Activated T-cell treated with anti-CD3 and anti-CD28 coated beads for 48 hours (primary cell): ENCODE results near the gene NR1D2.

Source experiments
- DNase-seq: peaks from one replicate; pipeline ENCODE4 v3.0.0-alpha.2; 2020; ENCODE audit warnings: low read depth

Gene NR1D2

DNA sequence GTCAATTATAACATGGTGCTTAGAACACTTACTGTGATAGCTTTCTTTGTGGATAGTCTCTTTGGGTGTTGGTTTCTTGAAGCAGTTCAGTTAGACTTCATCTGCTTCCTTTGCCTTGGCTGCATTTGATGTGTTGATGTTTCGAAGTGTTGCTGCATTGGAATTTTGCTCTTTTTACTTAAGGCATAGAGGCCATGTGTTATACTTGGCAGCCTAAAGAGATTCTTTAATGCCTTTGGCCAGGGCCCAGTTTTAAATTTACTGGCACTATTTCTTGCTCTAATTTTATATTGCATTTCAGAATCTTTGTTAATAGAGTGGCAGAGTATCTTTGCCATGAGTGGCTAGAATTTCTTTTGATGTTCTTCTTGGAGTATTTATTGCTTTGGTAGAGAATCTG lies 21.2 kb downstream of the NR1D2 start:
- no peak for DNase-seq

DNA sequence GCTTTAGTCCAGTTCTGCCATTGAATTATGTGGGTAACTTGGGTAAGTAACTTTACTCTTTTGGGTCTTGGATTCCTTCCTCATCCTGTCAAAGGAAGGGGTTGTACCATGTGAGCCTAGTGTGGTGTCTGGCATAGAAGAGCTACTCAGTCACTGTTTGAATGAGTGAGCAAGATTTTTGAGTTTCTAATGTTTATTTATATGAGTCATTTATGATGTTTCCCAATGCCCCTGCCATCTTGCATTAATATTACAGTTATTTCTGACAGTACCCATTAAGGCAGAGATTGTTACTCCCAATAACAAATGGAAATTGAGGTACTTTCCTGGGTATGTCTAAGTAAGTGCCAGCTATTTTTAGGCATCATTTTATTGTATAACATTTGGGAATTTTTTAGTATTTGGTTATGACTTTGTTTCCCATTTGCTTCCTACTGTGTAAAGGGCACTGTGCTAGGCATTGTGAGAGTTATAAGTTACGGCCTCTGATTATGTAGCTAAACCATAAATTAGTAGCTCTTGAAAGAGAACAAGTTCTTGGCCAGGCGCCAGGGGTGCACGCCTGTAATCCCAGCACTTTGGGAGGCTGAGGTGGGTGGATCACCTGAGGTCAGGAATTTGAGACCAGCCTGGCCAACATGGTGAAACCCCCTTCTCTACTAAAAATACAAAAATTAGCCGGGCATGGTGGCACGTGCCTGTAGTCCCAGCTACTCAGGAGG lies 23.5 kb downstream of the NR1D2 start:
- no peak for DNase-seq

DNA sequence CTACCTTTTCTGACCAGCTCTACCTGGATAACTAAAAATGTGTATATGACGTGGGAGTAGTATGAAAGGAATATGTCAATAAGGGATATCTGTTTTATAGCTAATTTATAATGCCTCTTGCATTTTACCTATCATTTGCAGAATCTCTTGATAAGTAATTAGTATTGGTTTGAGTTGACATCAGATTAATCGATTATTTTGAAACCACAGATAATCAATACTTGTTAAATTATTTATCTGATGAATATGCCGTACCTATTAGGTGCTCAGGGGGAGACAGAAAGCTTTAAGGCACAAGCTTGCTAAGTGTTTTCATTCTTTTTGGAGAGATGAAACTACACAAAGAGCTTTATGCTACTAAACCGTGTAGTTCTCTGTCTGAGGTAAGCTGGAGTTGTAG lies 24.3 kb downstream of the NR1D2 start:
- no peak for DNase-seq

DNA sequence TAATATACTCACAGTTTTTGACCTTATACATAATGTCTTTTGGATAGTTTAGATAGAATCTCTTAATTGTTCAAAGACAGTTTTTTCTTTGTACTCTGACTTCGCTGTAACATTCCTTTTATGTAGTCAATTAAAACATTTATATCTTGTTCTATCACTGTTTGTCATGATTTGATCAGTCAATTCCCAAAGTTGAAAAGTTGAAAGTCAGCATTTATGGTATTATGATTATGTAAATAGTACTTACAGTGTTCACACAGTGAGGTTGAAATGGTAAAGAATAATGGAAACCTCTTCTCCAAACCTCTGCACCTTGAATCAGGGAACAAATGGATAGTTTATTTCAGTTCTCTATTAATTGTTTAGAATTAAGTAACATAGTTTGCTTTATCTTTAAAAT lies 26.6 kb downstream of the NR1D2 start:
- no peak for DNase-seq

DNA sequence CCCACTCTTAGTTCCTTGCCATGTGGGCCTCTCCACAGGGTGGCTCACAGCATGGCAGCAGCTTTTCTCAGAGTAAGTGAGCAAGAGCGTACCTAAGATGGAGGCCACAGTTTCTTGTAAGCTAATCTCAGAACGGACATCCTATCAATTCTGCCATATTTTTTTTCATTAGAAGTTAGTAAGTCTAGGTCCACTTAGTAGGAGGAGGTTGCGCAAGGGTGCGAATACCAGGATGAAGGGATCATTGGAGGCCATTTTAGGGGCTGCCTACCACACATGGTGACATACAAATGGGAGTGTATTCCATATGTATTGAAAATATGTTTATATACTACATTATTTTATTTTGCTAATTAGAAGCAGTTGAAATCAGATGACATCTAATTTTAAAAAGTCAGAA lies 31.5 kb downstream of the NR1D2 start:
- DNase-seq: no peak

DNA sequence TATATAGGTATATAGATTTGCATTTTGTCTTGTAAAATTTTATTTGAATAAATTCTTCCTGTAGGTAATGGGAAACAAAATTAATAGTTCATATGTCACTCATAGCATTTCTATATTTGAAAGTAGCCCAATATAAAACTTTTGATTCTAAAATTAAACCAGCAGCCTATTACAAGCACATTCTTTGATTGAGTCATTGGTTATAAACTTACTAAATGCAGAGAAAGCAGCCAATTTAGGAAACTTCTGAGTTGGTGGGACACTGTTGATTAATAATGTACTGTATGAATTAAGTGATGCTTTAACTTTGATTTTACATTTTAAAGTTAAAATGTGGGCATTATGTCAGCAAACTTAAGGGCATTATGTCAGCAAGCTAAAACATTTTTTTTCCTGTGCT lies 34.5 kb downstream of the NR1D2 start:
- DNase-seq: no peak

DNA sequence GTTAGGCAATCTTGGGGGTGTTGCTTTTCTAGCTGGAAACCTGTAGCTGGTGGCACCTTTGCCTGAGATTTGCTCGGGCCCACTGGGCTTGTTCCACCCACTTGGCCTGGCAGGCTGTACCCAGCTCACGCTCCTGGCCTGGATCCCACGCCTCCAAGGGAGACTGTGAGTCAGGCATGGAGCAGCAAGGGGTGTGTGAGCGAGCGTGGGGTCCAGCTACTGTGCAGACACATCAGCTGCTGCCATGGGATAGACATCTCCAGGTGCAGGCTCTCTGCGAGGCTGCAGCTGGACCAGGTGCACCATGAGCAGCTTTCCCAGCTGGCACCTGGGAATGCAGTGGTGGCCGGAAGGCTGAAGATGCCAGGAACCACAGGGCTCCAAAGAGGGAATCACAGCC lies 36.0 kb downstream of the NR1D2 start:
- DNase-seq: no peak

DNA sequence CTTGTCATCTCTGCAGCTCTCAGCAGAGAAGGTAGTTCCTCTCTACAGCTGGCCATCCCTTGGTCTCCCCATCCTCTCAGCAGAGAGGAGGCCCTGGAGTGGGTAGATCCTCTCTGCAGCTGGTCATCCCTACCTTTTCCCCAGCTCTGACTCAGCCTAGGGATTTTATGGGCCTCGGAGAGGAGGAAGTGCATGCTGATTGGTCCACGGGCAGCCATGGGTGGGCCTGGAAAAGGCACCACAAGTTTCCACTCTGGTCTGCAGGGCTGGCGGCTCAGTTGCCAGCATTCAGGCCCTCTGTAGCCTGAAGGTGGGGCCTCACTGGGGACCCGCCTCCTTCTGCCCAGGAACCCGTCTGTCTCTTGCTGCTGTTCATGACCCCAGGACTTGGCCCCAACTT lies 36.9 kb downstream of the NR1D2 start:
- no peak for DNase-seq

DNA sequence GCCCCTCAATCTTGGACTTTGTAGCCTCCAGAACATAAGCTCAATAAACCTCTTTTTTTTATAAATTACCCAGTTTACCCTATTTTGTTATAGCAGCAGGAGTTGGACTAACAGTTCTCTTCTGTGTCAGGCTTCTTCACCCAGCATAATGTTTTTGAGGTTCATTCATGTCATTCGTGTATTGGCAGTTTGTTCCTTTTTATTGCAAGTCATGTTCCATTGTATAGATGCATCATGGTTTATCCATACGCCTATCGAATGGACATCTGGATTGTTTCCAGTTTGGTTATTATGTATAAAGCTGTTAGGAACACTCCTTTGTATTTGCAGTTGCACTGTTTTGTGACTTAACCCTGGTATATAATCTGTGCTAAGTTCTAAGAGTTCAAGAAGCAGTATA lies 39.8 kb downstream of the NR1D2 start:
- DNase-seq: no peak

DNA sequence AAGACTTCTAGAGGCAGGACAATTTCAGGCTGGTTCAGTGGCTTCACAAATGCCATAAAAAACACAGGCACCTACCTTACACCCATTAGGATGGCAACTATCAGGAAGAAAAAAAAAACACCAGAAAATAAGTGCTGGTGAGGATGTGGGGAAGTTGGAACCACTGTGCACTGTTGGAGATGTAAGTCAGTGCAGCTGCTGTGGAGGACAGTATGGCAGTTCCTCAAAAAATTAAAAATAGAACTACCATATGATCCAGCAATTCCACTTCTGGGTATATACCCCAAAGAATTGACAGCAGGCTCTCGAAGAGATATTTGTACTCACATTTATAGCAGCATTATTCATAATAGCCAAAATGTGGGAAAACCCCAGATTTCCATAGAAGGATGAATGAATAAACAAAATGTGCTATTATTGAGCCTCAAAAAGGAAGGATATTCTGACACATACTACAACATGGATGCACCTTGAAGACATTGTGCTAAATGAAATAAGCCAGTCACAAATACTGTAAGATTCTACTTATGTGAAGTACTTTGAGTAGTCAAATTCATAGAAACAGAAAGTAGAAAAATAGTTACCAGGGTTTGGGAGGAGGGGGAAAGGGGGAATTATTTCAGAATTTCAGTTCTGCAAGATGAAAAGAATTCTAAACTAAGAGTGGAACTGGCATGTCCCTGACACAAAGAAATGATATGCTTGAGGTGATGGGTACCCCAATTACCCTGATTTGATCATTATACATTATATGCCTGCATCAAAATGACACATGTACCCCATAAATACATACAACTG lies 40.9 kb downstream of the NR1D2 start:
- DNase-seq: no peak

DNA sequence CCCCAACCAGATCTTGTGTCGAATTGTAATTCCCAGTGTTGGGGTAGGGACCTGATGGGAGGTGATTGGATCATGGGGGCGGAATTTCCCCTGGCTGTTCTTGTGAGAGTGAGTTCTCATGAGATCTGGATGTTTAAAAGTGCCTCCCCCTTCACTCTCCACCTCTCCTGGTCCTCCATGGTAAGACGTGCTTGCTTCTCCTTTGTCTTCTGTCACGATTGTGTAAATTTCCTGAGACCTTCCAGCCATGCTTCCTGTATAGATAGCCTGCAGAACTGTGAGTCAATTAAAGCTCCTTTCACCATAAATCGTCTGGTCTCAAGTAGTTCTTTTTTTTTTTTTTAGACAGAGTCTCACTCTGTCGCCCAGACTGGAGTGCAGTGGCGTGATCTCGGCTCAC lies 42.3 kb downstream of the NR1D2 start:
- no peak for DNase-seq

DNA sequence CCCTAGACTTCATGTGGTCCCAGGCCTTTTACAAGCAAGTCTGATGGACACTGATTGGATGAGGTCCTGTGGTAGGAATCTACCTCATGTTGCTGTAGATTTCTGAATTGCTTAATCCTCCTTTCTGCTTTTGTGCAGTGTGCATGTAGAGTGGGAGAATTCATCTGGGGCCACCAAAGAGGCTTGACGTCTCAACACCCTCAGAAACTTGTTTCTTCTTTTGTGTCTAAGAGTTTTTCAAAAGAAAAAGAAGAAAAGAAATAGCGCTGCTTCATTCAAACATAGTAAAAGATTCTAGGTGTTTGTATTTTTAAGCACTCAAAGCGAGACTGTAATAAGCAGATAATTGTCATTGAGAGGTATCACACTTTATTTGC lies 46.2 kb downstream of the NR1D2 start:
- no peak for DNase-seq

DNA sequence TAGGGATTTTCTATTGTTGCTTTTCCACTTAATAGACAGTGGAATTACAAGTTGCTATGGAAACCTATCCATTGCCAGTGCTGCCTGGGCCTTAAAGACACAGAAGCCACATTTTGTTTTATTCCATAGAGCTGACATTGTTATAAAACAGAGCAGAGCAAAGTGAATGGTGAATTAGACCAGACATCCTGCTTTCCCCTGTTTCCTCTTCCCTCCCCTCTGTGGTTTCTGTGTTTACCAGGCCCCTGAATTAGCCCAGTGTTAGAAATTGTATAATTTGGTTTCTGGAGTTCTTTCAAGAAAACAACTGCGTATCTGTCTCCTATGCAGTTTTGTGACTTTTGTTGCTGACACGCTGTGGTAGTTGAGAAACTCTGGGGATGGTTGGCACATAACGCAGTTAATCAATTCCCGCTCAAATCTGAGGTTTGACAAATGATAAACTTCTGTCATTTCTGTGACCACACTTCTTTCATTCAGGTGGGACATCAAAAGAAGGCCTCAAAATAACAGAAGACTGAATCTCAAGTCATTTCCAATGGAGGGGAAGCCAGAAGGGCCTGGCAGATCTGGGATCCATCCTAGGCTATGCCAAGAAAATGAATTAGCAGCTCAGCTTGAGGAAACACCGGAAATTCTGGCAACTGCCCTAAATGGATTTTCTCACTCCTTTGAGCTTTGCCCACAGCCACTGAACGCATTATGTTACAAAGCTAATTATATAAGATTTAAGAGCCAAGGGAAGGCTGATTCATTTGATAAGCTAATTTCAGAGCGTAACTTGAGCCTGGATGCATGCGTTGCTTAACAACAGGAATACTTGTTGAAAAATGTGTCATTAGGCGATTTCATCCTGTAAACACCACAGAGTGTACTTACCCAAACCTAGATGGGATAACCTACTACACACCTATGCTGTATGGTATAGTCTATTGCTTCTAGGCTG lies 46.9 kb downstream of the NR1D2 start:
- no peak for DNase-seq

DNA sequence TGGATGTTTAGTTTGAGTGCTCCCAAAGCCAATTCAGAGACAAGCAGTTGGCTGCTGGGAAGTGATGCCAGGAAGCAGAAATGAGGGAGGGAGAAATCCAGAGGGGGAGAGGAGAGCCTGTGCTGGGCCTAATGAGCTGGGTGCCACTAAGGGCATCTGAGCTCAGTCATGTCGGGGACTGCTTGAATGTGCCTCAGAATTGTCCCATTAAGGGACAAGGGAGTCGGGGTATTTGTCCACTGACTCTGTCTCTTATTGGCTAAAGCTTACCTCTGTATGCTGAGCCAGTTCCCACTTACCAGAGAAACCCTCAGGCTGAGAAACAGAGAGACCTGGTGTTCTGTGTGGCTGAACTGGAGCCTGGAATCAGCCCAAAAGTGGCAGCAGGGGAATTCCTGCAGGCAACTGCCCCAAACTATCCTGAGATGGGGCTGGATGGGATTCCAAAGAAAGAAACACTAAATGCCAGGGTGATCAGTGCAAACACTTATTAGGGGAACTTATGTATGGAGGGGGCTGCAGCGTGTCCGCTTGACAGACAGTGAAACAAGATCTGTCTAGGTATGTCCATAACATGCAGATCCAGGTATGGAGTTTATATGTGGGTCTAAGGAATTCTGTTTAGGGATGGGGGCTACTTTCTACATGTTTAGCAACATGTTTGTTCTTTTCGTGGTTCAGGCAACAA lies 48.6 kb downstream of the NR1D2 start:
- no peak for DNase-seq

DNA sequence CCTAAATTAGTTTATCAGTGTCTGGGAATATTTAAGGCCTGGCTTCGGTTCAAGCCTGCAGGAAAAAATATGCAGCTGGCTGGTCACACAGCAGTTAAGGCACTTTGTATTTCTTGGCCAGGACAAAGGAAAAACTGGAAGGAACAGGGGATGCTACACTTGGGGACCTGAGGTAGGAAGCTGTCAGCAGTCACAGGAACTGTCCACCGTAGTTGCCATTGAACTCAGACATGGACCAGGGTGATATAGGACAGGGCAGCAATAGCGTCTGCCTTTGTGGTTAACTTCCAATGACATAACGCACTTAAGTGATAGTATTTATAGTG lies 49.1 kb downstream of the NR1D2 start:
- no peak for DNase-seq

DNA sequence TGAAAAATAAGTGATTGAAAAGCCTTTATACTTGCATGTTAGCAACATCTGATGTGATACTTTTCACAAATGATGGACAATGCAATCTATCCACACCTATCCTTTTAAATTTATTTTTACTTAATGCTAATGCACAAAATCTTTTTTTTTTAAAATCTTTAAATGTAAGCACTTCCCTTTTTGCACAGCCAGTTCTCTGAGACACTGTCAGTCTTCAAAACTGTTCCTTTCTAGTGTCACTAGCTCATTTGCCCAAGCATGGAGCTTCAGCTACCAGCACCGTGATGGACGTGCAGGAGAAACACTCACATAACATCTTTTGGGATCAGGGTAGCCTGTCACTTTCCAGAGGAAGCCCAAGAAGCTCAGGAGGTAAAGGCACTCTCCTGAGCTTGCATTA lies 50.1 kb downstream of the NR1D2 start:
- no peak for DNase-seq

DNA sequence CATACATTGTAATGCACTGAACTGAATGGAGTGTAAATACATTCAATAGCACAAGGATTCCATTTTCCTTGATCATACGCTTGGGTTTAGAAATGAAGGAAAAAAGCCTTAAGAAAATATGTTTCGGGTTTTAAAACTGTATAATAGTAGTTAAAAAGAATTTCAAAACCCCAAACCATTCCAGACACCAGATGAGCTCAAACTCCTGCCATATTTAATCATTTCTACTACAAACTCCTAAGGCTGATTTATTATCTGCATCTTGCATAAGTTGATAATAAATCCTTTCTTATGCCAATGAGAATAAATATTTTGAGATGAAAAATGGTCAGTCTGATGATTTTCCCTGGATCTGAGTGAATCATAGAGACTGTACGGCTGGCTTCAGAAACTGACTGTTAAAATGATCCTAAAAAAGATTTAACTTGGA lies 51.0 kb downstream of the NR1D2 start:
- DNase-seq: no peak

DNA sequence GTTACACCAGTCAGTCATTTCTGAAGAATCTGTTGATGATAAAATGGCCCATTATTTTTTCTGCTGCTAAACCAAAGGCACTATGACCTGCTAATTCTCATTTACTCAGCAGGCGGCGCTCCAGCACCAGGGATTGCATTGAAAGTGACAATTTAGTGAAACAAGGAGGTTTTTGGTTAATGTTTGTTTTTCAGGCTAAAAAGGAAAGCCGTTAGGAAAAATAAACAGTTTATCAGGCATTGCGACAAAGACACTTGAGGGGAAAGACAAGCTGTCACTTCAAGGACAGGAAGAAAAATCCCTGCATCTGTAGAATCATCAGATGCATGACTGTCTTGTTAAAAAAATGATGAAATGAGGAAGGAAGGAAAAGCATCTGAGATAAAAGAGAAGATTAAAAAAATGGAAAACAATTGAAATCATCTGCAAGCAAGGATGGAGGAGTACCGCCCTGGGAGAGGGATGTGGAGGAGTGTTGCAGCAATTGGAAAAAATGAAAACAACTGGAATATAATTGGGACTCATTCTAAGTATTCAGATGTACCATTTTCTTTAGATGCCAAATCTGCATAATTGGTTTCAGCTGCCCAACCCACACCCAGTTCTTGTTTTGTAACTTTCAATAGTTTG lies 54.0 kb downstream of the NR1D2 start:
- peak; percentile 61 for DNase-seq

DNA sequence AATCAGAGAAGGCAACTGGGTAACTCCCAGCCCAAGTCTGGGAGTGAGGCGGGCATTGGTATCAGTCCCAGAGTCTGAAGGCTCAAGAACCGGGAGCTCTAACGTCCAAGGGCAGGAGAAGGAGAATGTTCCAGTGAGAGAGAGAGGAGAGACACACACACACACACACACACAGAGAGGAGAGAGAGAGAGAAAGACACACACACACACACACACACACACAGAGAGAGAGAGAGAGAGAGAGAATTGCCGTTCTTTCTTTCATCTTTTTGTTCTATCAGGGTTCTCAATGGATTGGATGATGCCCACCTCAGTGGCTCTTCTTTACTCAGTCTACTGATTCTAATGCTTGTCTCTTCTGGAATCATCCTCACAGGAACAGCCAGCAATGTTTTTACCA lies 57.0 kb downstream of the NR1D2 start:
- no peak for DNase-seq

DNA sequence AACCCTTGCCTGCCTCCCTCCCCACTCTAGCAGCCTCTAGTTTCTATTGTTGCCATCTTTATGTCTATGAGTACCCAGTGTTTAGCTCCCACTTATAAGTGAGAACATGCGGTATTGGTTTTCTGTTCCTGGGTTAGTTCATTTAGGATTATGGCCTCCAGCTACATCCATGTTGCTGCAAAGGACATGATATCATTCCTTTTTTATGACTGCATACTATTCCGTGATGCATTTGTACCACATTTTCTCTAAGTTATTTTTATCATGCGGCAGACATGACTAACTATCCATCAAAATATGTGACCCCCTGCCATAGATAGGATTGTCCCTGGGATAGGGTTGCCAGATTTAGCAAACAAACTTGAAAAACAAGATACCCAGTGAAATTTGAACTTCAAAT lies 58.4 kb downstream of the NR1D2 start:
- no peak for DNase-seq

DNA sequence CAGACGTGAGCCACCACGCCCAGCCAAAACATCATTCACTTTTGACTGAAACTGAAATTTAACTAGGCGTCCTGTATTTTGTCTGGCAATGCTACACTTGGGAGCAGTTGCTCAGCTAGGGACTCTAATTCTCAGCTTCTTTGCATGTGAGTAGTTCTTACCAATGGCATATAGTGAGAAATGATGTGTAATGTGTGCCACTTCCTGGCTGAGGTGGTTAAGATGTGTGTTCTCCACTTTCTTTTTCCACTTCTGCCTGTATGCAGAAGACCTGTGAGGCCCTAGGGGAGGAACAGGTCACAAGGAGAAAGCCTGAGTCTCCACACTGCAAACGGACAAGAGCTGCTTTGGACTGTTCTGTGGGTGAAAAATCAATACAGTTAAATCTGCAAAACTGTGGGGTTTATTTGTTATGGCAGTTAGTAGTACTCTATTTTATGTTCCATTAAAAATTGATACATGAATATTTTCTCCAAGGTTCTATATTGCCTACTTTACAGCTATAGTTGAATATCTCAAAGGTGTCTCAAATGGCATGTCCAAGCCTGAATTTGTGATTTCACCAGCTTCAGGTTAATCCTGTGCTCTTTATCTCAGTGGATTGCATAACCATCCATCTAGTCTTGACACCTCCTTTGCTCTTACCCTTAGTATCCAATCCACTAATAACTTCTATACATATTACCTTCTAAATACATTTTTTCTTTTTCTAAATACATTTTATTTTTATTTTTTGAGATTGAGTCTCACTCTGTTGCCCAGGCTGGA lies 59.3 kb downstream of the NR1D2 start:
- DNase-seq: peak; percentile 5
